Peyer's patch (tissue), 4 donors: ENCODE data around the gene DBNDD1. TPM values are rescaled to one million over a fixed set of nuclear protein-coding genes. Genes with fewer than 3 reads are reported as not detected.

Experiments used
- DNase-seq, 3 donors: peaks; one replicate each; pipeline ENCODE4 v3.0.0-alpha.2; 2017 to 2019
- H3K27ac ChIP-seq, 4 donors: fragments of 200-600 bp; sonication (generic); one replicate each; pipeline ENCODE4 v1.5.1; 2016 to 2019
- H3K27me3 ChIP-seq, 2 donors: fragments of 200-600 bp; sonication (generic); one replicate each; pipeline ENCODE4 v1.5.1; 2019
- H3K36me3 ChIP-seq, 3 donors: fragments of 200-600 bp; sonication (generic); one replicate each; pipeline ENCODE4 v1.5.1; 2016 to 2019
- H3K4me1 ChIP-seq, 4 donors: fragments of 200-600 bp; sonication (generic); one replicate each; pipeline ENCODE4 v1.5.1; 2016 to 2019
- H3K4me3 ChIP-seq, 4 donors: fragments of 200-600 bp; sonication (generic); 1 replicate in 3 of 4; 2 replicates in 1 of 4; pipeline ENCODE4 v1.5.1; 2016 to 2019; ENCODE audit warnings: mild to moderate bottlenecking in 1 of 4
- H3K9me3 ChIP-seq, 4 donors: fragments of 200-600 bp; sonication (generic); one replicate each; pipeline ENCODE4 v1.5.1; 2016 to 2019; ENCODE audit warnings: mild to moderate bottlenecking in 1 of 4
- POLR2A ChIP-seq, 2 donors: fragments of 450-650 bp; IDR thresholded peaks; one replicate each; pipeline ENCODE4 v1.5.1; 2017; ENCODE audit warnings: antibody characterized with exemption in 2 of 2, mild to moderate bottlenecking in 2 of 2, moderate library complexity in 2 of 2
- total RNA-seq, 4 donors: library from RNA; depleted of rRNA; stranded (reverse); fragments of >200 nt; gene quantifications; one replicate each; pipeline ENCODE4 v1.1.0, GENCODE V29; 2016
- TF ChIP-seq, protein P1 (sequence below), 6 experiments: fragments of 450-650 bp in 4 of 6; fragments of 200-600 bp in 2 of 6; sonication (generic) in 1 of 6; IDR thresholded peaks; one replicate each; pipeline ENCODE4 v1.5.1; 2017 to 2019; ENCODE audit warnings: antibody characterized with exemption in 6 of 6, mild to moderate bottlenecking in 3 of 6, moderate library complexity in 1 of 6

The DBNDD1 gene
- total RNA-seq, 4 donors from 2014 or later: 1.9 to 12.3 (median 6.1) TPM

DNA sequence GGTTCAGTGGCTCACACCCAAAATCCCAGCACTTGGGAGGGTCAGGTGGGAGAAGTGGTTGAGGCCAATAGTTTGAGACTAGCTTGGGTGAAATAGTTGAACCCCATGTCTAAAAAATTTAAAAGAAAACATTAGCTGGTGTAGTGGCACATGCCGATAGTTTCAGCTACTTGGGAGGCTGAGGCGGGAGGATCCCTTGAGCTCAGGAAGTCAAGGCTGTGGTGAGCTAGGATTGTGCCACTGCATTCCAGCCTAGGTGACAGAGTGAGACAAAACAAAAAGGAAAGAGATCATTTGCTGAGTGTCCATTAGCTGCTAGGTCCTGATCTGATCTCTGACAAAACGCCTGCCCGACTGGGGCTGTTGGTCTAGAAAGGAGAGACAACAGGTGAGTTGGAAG is 14.1 kb upstream of the DBNDD1 start:
- DNase-seq: no peak
- Histone ChIP-seq H3K4me1 (no peaks in the 10 kb centered on the region), H3K27me3 (no peaks in the 10 kb centered on the region), H3K36me3 (peaks cover 0 to 54% (median 0%) of the 10 kb centered on the region in 3 donors), H3K27ac (no peak overlapping the region), H3K4me3 (no peak overlapping the region), H3K9me3 (no peaks in the 10 kb centered on the region)
- TF ChIP-seq, protein P1, sequence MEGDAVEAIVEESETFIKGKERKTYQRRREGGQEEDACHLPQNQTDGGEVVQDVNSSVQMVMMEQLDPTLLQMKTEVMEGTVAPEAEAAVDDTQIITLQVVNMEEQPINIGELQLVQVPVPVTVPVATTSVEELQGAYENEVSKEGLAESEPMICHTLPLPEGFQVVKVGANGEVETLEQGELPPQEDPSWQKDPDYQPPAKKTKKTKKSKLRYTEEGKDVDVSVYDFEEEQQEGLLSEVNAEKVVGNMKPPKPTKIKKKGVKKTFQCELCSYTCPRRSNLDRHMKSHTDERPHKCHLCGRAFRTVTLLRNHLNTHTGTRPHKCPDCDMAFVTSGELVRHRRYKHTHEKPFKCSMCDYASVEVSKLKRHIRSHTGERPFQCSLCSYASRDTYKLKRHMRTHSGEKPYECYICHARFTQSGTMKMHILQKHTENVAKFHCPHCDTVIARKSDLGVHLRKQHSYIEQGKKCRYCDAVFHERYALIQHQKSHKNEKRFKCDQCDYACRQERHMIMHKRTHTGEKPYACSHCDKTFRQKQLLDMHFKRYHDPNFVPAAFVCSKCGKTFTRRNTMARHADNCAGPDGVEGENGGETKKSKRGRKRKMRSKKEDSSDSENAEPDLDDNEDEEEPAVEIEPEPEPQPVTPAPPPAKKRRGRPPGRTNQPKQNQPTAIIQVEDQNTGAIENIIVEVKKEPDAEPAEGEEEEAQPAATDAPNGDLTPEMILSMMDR (IDR thresholded peaks at IDR 0.05): no peak
- no peak for TF ChIP-seq POLR2A (IDR thresholded peaks at IDR 0.05)

DNA sequence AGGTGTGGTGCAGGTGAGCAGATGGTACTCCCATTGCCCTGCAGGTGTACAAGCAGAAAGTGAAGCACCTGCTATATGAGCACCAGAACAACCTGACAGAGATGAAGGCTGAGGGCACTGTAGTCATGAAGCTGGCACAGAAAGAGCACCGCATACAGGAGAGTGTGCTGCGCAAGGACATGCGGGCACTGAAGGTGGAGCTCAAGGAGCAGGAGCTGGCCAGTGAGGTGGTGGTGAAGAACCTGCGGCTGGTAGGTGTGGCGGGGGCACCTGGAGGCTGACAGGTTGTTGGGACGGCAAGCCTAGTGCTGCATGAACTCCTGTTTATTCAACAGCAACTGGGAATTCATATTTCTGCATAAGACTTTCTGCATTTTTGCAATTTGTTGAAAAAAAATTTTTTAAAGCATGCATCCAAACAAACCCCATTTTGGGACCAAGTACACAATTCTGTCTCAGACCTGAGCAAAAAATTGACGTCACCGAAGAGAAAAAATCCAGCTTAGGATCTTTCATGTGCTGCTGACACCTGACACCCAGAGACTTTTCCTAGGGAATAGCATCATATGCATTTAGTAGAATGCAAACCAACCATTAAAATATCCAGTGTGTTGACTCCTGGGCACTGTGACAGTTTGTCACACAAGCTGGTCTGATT is 13.5 kb upstream of the DBNDD1 start:
- H3K9me3 ChIP-seq: no peaks in the 10 kb centered on the region
- TF ChIP-seq, protein P1 (IDR thresholded peaks at IDR 0.05): no peak
- no peak for TF ChIP-seq POLR2A (IDR thresholded peaks at IDR 0.05)
- H3K36me3 ChIP-seq: peaks cover 0 to 50% (median 0%) of the 10 kb centered on the region in 3 donors
- no peaks in the 10 kb centered on the region for H3K27me3 ChIP-seq
- H3K4me1 ChIP-seq: no peaks in the 10 kb centered on the region
- no peak overlapping the region for H3K27ac ChIP-seq
- no peak overlapping the region for H3K4me3 ChIP-seq
- DNase-seq: no peak

DNA sequence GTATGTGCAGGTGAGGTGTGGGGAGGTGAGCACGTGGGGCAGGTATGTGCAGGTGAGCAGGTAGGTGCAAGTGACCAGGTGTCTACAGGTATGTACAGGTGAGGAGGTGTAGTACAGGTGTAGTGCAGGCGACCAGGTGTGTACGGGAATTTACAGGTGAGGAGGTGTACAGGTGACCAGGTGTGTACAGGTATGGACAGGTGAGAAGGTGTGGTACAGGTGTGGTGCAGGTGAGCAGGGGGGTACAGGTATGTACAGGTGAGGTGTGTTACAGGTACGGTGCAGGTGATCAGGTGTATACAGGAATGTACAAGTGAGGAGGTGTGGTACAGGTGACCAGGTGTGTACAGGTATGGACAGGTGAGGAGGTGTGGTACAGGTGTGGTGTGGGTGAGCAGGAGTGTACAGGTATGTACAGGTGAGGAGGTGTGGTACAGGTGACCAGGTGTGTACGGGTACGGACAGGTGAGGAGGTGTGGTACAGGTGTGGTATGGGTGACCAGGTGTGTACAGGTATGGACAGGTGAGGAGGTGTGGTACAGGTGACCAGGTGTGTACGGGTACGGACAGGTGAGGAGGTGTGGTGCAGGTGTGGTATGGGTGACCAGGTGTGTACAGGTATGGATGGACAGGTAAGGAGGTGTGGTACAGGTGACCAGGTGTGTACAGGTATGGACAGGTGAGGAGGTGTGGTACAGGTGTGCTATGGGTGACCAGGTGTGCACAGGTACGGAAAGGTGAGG is 12.8 kb upstream of the DBNDD1 start:
- Histone ChIP-seq H3K27ac (no peak overlapping the region), H3K27me3 (no peaks in the 10 kb centered on the region), H3K4me3 (no peak overlapping the region), H3K4me1 (no peaks in the 10 kb centered on the region), H3K9me3 (no peaks in the 10 kb centered on the region), H3K36me3 (peaks cover 0 to 43% (median 0%) of the 10 kb centered on the region in 3 donors)
- TF ChIP-seq, protein P1 (IDR thresholded peaks at IDR 0.05): no peak
- TF ChIP-seq POLR2A (IDR thresholded peaks at IDR 0.05): no peak
- no peak for DNase-seq

DNA sequence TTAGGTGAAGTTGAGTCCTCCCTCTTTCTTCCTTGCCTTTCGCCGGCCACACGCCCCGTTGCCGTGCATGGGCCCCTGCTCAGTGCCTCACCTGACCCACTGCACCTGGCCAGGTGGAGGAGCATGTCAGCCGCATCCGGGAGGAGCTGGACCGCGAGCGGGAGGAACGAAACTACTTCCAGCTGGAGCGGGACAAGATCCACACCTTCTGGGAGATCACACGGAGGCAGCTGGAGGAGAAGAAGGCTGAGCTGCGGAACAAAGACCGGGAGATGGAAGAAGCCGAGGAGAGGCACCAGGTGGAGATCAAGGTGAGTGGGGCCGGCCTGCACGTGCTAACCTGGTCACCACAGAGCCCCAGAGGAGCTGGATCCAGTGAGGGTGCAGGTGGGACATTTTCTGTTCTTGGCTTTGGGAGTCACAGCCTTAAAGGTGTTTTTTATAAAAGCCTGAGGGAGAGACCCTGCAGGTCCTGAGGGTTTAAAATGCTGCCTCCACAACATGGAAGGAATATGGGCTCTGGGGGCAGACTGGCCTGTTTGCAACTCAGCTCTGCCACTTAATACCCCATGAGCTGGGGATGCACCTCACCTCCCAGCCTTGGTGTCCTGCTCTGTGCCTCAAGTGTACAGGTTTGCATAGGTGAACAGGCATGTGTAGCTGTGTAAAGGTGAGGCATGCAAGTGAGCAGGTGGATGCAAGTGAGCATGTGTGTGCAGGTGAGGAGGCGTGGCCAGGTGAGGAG is 12.1 kb upstream of the DBNDD1 start:
- H3K9me3 ChIP-seq: no peaks in the 10 kb centered on the region
- no peak overlapping the region for H3K27ac ChIP-seq
- no peak for TF ChIP-seq POLR2A (IDR thresholded peaks at IDR 0.05)
- TF ChIP-seq, protein P1 (IDR thresholded peaks at IDR 0.05): no peak

DNA sequence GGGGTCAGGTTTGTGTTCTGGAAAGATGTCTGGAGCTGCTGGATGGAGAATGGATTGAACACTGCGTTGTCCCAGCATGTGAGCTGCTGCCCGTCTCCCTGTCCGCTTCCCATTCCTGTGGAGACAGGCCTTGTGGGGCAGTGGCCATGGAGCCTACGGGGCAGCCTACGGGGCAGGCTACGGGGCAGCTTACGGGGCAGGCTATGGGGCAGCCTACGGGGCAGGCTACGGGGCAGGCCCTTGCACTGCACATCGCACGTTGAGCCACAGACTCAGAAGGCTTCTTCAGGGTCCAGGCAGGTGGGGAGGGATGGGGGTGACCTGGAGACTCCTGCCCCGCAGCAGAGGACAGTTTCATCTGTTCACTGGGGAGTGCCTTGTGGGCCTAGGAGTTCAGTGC is 9.7 kb upstream of the DBNDD1 start:
- Histone ChIP-seq H3K4me3 (no peak overlapping the region), H3K27ac (no peak overlapping the region), H3K4me1 (no peaks in the 10 kb centered on the region), H3K9me3 (no peaks in the 10 kb centered on the region), H3K27me3 (no peaks in the 10 kb centered on the region), H3K36me3 (peaks cover 0 to 19% (median 0%) of the 10 kb centered on the region in 3 donors)
- TF ChIP-seq, protein P1 (IDR thresholded peaks at IDR 0.05): no peak
- no peak for TF ChIP-seq POLR2A (IDR thresholded peaks at IDR 0.05)
- DNase-seq: no peak

More for the DNA sequence above, 12.1 kb upstream of the DBNDD1 start:
- Histone ChIP-seq H3K27me3 (no peaks in the 10 kb centered on the region), H3K36me3 (peaks cover 0 to 36% (median 0%) of the 10 kb centered on the region in 3 donors), H3K4me3 (no peak overlapping the region), H3K4me1 (no peaks in the 10 kb centered on the region)
- no peak for DNase-seq
